PFSK-1 (cell line): ENCODE results near the gene MYL9.

ENCODE experiments used
- FOXP2 ChIP-seq: optimal IDR thresholded peaks from 2 replicates; pipeline ENCODE3; 2011; ENCODE audit warnings: borderline replicate concordance, control low read depth, inconsistent platforms; ENCODE audit not compliant: insufficient read depth; ENCODE audit errors: extremely low read length, extremely low read depth
- POLR2AphosphoS5 ChIP-seq: IDR thresholded peaks from 2 replicates; pipeline ENCODE4 v1.6.1; 2012; ENCODE audit warnings: low read depth, mild to moderate bottlenecking, control low read depth, low read length, moderate library complexity
- SIN3A ChIP-seq: IDR thresholded peaks from 2 replicates; pipeline ENCODE4 v1.6.1; 2012; ENCODE audit warnings: mild to moderate bottlenecking, low read length, moderate library complexity, borderline replicate concordance; ENCODE audit not compliant: insufficient read depth
- TAF1 ChIP-seq: IDR thresholded peaks from 2 replicates; pipeline ENCODE4 v1.6.1; 2012; ENCODE audit warnings: low read length, control low read depth, borderline replicate concordance; ENCODE audit not compliant: insufficient read depth
- TF ChIP-seq, protein P1 (sequence below), 2 experiments: IDR thresholded peaks; 2 replicates each; pipeline versions ENCODE4 v1.6.1 to v1.8.0; 2011 to 2012; ENCODE audit warnings: low read depth in 2 of 2, low read length in 2 of 2, control low read depth in 1 of 2, inconsistent platforms in 1 of 2, mild to moderate bottlenecking in 1 of 2, moderate library complexity in 1 of 2; ENCODE audit not compliant: insufficient read depth in 1 of 2

MYL9 gene

DNA sequence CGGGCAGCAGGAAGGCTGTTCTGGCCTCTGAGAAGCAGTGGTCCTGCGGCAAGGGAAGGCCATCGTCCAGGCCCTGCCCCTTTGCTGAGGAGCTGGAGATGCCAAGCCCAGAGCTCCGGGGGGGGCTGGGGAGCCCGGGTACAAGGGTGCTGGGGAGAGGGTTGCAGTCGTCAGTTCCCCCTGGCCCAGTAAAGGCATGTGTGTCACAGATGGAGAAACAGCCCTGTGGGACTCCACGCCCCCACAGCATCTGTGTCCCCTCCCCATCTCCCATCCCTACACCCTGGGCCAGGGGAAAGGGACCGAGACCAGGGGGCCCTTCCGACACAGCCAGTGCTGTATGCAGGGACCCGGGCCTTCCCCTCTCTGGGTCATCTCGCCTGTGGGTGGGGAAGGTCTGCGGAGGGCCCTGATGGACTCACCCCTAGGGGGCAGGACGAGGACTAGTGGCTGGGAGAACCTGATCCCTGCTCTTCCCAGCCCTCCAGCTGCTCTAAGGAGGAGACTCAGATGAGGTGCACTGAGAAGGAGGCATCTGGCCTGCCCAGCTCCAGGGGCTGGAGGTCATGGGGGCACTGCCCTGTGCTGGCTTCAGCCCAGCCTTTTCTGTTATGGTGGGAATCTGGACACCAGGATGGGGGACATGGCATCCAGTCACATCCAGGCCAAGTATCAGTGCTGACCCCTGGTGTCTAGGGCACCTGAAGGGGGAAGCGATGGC lies 609 bp downstream of the MYL9 start:
- TF ChIP-seq, protein P1, sequence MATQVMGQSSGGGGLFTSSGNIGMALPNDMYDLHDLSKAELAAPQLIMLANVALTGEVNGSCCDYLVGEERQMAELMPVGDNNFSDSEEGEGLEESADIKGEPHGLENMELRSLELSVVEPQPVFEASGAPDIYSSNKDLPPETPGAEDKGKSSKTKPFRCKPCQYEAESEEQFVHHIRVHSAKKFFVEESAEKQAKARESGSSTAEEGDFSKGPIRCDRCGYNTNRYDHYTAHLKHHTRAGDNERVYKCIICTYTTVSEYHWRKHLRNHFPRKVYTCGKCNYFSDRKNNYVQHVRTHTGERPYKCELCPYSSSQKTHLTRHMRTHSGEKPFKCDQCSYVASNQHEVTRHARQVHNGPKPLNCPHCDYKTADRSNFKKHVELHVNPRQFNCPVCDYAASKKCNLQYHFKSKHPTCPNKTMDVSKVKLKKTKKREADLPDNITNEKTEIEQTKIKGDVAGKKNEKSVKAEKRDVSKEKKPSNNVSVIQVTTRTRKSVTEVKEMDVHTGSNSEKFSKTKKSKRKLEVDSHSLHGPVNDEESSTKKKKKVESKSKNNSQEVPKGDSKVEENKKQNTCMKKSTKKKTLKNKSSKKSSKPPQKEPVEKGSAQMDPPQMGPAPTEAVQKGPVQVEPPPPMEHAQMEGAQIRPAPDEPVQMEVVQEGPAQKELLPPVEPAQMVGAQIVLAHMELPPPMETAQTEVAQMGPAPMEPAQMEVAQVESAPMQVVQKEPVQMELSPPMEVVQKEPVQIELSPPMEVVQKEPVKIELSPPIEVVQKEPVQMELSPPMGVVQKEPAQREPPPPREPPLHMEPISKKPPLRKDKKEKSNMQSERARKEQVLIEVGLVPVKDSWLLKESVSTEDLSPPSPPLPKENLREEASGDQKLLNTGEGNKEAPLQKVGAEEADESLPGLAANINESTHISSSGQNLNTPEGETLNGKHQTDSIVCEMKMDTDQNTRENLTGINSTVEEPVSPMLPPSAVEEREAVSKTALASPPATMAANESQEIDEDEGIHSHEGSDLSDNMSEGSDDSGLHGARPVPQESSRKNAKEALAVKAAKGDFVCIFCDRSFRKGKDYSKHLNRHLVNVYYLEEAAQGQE (IDR thresholded peaks at IDR 0.05; ENCODE audit: insufficient read depth in 1 of 2, low read depth in 2 of 2, low read length in 2 of 2): no peak

DNA sequence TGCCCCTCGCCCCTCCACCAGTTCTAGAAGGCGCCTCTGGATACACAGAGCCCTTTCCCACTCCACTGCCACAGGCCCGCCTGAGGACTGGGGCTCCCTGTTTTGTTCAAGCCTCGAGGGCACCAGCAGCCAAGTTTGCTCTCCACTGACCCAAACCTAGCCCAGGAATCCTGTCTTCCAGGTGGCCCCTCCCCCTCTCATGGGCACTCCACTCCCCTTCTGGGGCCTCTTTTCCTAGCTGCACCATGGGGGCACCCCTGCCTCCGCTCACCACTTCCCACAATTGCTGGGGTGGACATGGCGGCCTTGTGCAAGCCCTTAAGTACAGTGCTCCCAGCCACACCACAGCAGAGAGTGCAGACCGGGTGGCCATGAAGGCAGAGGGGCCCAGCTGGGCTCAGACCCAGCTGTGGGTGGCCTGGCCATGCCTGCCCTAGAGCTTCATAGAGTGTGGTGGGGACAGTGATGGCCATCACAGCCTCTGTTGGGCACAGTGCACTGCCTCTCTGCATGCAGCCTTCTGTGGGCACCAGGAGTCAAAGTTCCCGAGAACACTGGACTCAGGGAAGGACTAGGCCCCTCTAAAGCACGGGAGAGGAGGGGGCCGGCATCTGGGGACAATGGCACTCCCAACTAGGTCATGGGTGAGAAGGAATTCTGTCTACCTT lies 1.3 kb downstream of the MYL9 start:
- TF ChIP-seq FOXP2 (no peak), SIN3A (no peak)

DNA sequence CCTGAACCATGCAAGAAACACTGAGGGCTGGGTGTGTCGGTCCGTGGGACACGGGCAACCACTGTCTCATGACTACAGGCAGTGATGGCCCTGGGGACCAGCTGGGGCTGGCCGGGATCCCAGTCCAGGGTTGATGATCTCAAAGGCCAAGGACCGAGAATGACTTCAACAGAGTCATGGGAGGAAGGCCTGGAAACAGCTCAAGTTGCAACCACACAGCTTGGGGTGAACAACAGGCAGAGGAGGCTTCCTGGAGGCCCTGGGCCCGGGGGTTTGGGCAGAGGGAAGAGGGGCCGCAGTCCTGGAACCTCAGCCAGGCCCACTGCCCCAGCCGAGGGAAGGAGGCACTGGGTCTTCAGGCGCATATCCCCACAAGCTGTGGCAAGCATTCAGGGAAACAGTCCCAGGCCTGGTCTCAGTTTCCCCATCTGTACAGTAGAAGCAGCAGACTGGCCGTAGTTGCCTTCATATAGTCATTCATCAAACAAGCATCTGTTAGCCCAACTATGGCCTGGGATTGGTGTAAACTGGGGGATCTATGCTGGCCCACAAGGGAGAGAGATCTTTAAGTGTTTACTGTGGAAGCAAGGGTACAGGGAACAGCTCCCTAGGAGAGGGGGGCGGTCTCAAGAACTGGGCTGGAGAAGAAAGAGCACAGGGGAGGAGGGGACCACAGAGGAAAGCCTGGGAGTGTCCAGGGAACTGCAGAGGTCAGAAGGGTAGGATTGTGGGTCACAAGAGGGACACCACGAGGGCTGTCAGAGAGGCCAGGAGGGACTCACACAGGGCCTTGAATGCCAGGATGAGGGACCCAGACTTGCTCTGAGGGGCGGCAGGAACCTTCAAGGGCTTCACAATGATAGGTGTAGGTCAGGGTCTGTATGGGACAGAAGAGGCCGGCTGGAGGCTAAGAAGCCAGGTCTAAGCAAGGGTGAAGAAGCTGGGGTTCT lies 2.1 kb downstream of the MYL9 start:
- no peak for TF ChIP-seq TAF1
- no peak for TF ChIP-seq FOXP2
- TF ChIP-seq, protein P1 (IDR thresholded peaks at IDR 0.05; ENCODE audit: insufficient read depth in 1 of 2, low read depth in 2 of 2, low read length in 2 of 2): no peak
- TF ChIP-seq SIN3A: no peak
- no peak for TF ChIP-seq POLR2AphosphoS5

DNA sequence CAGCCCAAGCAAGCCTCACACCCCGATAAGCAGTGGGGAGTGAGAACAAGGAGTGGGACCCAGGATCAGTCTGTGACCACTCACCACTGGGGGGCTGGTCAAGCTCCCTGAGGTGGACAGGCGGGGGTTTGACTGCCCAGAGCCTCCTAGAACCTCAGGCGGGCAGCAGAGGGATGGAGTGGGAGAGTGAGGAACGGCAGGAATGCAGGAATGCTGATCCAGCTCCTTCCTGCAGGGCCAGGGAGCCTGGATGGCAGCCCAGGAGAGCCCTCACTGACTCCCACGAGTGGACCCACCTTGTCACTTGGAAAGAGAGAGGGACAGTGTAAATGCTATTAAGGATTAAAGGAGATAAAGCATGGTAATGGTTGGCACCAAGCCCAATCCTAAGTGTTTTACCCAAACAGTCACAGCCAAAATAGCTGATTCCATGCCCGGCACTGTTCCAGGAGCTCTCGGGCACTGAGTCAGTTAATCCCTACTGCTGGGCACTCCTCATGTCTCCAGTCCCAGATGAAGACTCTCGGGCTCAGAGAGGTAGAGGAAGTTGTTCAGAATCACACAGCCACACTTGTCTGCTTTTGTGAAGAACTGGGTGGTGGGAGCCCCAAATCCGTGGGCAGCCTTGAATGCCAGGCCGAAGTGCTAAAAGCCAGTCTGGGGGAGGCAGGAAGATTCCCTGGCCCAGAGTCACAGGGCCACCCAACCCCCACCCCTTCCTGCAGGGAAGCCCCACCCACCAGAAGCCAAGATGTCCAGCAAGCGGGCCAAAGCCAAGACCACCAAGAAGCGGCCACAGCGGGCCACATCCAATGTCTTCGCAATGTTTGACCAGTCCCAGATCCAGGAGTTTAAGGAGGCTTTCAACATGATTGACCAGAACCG lies 3.1 kb downstream of the MYL9 start:
- TF ChIP-seq TAF1 (no peak), POLR2AphosphoS5 (no peak), SIN3A (no peak), FOXP2 (no peak)
- TF ChIP-seq, protein P1 (IDR thresholded peaks at IDR 0.05; ENCODE audit: insufficient read depth in 1 of 2, low read depth in 2 of 2, low read length in 2 of 2): no peak

DNA sequence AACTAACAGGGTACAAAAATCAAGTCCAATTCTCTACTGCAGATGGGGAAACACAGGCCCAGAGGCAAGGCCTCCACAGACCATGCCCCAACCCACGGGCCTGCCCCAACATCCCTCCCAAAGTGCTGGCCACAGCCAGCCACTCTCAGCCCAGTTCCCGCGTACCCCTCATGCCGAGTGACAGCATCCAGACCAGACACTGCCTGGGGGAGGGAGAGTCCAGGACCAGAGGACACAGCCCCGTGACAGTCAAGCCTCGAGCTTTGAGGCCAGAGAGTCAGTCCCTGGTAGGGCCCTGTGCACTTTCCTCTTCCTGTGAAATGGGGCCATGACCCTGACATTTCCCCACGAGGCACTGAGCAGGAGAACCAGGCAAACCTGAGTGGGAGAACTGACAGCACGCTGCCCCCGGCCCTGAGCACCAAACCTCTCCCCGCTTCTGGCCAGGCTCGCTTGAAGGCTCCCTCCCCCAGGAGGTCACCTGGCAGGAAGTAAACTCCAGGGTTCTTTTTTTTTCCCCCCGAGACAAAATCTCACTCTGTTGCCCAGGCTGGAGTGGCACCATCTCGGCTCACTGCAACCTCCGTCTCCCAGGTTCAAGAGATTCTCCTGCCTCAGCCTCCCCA lies 4.9 kb downstream of the MYL9 start:
- no peak for TF ChIP-seq SIN3A
- TF ChIP-seq FOXP2: no peak
- TF ChIP-seq TAF1: no peak
- no peak for TF ChIP-seq POLR2AphosphoS5
- TF ChIP-seq, protein P1 (IDR thresholded peaks at IDR 0.05; ENCODE audit: insufficient read depth in 1 of 2, low read depth in 2 of 2, low read length in 2 of 2): no peak
